GM12872 (cell line): ENCODE measurements around the gene PHF1.
A peak's percentile ranks its signal among the peaks of the same experiment; 100 is the strongest.

Experiments used
- TF ChIP-seq, protein P1 (sequence below): IDR thresholded peaks from 3 replicates; pipeline ENCODE4 v1.5.1; 2011; ENCODE audit warnings: low read depth, mild to moderate bottlenecking, low read length, moderate library complexity; ENCODE audit not compliant: insufficient read depth

The PHF1 gene

DNA sequence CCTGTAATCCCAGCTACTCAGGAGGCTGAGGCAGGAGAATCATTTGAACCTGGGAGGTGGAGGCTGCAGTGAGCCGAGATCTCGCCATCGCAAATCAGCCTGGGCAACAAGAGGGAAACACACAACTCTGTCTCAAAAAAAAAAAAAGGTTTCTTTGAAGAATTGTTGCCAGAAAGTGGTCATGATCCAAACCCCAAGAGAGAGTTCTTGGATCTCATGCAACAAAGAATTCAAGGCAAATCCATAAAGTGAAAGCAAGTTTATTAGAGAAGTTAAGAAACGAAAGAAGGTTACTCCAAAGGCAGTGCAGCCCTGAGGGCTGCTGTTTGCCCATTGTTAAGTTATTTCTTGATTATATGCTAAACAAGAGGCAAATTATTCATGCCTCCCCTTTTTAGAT lies 33.6 kb upstream of the PHF1 start:
- TF ChIP-seq, protein P1, sequence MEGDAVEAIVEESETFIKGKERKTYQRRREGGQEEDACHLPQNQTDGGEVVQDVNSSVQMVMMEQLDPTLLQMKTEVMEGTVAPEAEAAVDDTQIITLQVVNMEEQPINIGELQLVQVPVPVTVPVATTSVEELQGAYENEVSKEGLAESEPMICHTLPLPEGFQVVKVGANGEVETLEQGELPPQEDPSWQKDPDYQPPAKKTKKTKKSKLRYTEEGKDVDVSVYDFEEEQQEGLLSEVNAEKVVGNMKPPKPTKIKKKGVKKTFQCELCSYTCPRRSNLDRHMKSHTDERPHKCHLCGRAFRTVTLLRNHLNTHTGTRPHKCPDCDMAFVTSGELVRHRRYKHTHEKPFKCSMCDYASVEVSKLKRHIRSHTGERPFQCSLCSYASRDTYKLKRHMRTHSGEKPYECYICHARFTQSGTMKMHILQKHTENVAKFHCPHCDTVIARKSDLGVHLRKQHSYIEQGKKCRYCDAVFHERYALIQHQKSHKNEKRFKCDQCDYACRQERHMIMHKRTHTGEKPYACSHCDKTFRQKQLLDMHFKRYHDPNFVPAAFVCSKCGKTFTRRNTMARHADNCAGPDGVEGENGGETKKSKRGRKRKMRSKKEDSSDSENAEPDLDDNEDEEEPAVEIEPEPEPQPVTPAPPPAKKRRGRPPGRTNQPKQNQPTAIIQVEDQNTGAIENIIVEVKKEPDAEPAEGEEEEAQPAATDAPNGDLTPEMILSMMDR, result no peak

DNA sequence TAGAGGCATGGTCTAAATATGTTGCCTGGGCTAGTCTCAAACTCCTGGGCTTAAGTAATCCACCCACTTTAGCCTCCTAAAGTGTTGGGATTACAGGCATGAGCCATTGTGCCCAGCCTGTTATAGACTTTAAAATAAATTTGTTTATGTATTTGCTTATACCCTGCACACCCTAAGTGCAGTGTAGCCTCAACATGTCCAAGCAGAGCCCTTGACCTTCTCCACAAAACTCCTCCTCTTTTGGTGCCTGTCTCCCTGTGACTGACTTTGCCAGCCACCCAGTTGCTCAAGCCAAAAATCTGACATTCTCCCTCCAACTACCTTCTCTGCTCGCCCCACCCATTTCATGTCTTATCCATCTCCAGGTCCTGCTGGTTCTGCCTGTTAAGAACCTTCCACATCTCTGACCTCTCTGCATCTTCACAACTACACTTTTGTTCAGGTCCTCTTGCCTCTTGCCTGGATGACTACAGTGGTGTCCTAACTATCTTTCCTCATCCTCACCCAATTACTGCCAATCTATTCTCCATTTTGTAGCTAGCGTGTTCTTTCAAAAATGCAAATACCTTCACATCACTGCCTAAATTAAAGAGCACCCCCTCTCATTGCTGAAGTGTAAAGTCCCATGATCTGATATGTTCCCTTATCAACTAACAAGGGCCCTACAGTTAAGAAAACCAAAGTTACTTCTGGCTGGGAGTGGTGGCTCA lies 30.4 kb upstream of the PHF1 start:
- TF ChIP-seq, protein P1, result no peak

DNA sequence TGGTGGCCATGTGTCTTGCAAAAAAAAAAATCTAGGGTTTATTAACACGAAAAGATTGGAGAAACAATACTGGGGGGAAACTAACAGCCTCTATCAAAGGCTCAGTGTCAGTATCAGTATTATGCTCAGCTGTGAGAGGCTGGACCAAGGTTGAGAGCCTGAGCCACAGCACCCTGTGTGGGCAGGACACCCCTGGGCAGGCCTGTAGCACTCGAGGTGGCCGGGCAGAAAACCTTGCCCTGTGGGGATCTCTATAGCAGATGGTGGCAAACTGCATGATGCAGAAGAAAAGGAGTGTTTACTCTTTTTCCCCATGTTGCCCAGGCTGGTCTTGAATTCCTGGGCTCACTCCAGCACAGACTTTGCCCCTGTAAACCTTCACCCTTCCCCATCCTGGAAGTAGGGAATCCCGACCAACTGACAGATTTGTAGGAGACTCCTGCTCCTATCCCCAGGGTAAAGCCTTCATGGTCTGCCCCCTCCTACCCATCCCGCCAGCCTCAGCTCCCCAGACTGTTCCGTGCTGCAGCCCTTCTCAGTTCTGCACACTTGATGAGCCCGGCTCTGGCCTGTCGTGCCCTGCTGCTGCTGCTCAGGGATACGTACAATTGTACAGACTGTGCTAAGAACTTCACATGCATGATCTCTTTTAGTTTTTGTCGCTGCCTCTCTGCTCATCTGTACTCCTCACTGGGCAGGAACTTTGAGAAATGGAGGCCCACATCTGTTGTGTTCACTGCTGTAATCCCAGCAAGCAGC lies 27.2 kb upstream of the PHF1 start:
- TF ChIP-seq, protein P1, result no peak

DNA sequence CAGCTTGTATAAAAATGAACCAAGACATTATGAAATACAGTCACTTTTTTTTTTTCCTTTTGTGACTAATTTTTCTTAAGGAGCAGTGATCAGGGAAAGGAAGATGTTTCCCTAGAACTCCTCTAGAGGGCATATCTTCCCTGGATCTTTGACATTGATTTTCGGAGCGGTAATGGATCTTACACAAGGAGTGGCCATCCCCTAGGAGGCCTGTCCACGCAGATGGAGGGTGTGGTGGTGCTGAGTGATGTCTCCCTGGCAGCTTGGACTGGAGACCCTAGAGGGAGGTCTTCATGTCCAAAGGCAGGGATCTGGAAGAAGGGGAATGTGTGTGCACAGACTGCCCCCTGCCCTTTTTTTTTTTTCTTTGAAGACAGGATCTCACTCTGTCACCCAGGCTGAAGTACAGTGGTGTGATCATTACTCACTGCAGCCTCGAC lies 26.2 kb upstream of the PHF1 start:
- TF ChIP-seq, protein P1, result no peak

DNA sequence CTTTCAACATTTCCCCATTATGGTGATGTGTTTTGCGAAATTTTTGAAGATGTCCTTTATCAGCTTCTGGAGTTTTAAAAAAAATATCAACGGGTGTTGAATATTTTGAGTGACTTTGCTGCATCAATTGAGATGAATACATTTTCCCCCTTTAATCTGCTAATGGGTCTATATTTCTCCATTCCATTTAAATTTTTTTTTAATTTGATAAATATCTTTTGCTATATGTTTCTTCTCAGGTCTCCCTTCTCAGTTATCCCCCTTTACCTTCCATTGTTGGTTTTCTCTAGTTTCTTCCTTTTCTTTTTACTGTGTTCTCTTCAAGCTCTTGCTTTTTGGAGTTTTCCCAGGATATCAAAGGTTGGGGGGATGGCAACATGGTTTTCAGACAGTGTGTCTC lies 20.6 kb upstream of the PHF1 start:
- TF ChIP-seq, protein P1, result no peak

DNA sequence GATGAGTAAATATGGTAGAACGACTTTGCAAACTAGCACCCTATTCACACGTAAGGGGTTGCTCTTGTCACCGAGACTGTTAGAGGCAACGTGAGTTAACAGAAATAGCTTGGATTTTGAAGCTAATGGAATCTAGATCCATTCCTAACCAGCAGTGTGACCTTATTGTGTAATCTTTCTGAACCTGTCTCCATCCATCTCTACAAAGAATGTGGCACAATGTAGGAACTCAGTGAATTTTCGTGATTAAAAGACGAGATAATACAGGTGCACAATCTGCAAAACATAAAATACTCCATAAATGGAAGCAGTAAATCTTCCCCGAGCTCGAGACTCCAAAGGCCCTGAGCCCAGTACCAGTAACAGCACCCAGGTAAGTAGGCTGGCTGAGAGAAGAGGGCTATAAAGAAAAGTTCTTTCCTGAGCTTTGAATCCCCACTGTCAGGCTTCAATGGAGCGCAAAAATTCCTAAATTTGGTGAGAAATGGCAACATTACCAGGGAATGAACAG lies 20.0 kb upstream of the PHF1 start:
- TF ChIP-seq, protein P1, result no peak

DNA sequence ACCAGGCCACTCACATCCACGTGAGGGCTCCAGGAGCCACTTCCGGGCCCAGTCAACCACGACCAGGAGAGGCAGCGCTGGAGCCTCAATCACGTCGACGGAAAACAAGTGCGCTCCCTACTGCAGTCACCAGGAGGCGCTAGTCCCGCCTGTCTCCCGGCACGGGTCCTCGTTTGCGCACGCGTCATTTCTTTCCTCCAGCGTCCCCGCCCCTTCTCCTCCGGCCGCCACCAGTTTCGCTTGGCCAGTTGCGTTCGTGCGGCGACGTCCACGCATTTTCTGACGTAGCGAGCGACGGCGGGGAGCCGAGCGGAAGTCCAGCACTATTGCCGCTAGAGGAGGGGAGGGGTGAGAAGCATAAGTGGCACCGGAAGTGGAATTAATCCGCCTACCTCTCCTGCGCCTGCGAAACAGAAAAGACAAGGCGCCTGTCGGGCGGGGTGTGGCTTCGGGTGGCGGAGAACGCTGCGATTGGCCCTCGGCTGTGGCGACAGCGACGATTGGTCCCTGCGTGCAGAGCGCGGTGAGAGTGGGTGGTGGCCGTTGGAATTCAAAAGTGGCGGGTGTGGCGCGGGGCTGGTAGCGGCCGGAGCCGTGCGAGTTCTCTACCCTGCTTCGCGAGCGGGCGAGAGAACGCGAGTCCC lies 19.4 kb upstream of the PHF1 start, which contains the start of gene KIFC1:
Gene KIFC1 (plus strand): TSS at position 546 of the 644 bp plus-strand sequence. CDS start 163 bp downstream, outside the sequence.
- TF ChIP-seq, protein P1, result peak; percentile 98
